AG04450 (cell line): Measurements from ENCODE around the gene INPP5A. TPM values are rescaled to one million over a fixed set of nuclear protein-coding genes. Genes with fewer than 3 reads are reported as not detected.

Experiments
- CTCF ChIA-PET: fragments of 300-600, 350-600 bp; formaldehyde crosslinking; extraction: SDS; loops from one replicate; lab custom pipeline; 2022; ENCODE audit warnings: antibody characterized with exemption, inconsistent platforms; lab: Charles Lee
- POLR2A ChIA-PET: fragments of 350-600 bp; formaldehyde crosslinking; extraction: SDS; loops from one replicate; lab custom pipeline; 2021; ENCODE audit warnings: antibody characterized with exemption, inconsistent platforms; lab: Yijun Ruan, JAX
- DNase-seq: peaks from one replicate; pipeline ENCODE4 v3.0.0-alpha.2; 2011; ENCODE audit warnings: low read depth, low spot score
- H3K27ac ChIP-seq: one replicate; pipeline ENCODE4 v1.5.1; 2012; ENCODE audit warnings: low read depth, low read length, control low read depth
- H3K27me3 ChIP-seq: one replicate; pipeline ENCODE4 v1.6.0; 2012; ENCODE audit warnings: low read length; ENCODE audit not compliant: control insufficient read depth, insufficient read depth
- H3K4me3 ChIP-seq: 2 replicates; pipeline ENCODE4 v1.5.1; 2011; ENCODE audit warnings: mild to moderate bottlenecking, low read depth, low read length, control low read depth
- H3K9me3 ChIP-seq: 2 replicates; pipeline ENCODE4 v1.5.1; 2012; ENCODE audit warnings: low read length; ENCODE audit not compliant: control insufficient read depth, insufficient read depth
- polyA plus RNA-seq: library from polyadenylated mRNA; depleted of rRNA; stranded (reverse); fragments of >200 nt; gene quantifications from 2 replicates; pipeline ENCODE4 v1.2.3, GENCODE V29; 2011
- TF ChIP-seq, protein P1 (sequence below): IDR thresholded peaks from 2 replicates; pipeline ENCODE4 v1.5.1; 2011; ENCODE audit warnings: low read depth, low read length, control low read depth, inconsistent platforms

INPP5A gene
- polyA plus RNA-seq, 1 experiment, result 22.5 TPM

DNA sequence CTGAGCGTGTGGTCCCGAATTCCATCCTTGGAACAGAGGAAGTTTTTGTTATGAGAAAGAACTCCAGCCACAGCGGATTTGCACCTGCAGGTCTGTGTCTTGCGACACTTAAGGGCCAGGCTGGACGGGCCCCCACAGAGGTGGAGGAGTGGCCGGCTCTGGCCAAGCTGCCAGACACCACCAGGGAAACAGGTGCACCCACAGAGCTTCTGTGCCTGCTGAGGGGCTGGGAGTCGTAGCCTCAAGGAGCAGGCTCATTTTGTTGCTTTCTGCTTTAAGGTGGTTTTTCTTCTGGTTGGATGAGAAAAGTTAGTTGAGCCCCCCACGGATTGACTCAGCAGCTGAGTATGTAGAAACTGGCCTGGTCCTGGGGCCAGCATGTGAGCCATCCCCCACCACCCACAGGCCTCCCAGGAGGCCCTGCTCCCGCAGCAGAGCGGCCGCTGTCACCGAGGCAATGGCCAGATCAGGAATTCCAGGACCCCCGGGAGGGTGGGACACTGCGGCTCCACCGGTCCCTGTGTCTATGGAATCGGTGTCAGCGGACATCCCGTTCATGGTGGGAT lies 206.4 kb downstream of the INPP5A start:
- Histone ChIP-seq H3K4me3 (no peak overlapping the region), H3K9me3 (no peaks in the 10 kb centered on the region; the same call in 1 of the 2 replicates), H3K27ac (no peak overlapping the region), H3K27me3 (no peaks in the 10 kb centered on the region)
- DNase-seq, result no peak
- POLR2A ChIA-PET, result no interaction called here
- CTCF ChIA-PET, result no interaction called here
- TF ChIP-seq, protein P1, sequence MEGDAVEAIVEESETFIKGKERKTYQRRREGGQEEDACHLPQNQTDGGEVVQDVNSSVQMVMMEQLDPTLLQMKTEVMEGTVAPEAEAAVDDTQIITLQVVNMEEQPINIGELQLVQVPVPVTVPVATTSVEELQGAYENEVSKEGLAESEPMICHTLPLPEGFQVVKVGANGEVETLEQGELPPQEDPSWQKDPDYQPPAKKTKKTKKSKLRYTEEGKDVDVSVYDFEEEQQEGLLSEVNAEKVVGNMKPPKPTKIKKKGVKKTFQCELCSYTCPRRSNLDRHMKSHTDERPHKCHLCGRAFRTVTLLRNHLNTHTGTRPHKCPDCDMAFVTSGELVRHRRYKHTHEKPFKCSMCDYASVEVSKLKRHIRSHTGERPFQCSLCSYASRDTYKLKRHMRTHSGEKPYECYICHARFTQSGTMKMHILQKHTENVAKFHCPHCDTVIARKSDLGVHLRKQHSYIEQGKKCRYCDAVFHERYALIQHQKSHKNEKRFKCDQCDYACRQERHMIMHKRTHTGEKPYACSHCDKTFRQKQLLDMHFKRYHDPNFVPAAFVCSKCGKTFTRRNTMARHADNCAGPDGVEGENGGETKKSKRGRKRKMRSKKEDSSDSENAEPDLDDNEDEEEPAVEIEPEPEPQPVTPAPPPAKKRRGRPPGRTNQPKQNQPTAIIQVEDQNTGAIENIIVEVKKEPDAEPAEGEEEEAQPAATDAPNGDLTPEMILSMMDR, result no peak

DNA sequence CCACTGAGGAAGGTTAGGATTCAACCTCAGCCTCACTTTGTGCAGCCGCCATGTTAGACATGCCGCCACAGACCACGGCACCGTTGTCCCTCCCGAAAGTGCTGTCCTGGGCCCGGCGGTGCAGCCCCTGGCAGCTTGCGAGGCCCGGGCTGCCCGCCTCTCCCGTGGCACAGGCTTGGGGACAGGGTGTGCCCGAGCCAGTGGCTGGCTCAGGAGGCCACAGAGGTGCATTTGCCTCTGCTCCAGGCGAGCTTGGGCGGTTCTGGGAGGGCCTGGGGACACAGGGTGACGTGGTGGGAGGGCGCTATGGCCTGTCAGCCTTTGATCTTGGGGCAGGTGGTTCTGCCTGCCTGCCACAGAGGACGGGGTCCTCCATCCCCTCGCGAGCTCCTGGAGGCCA lies 207.3 kb downstream of the INPP5A start:
- no peaks in the 10 kb centered on the region for H3K27me3 ChIP-seq
- no peaks in the 10 kb centered on the region; the same call in 1 of the 2 replicates for H3K9me3 ChIP-seq
- DNase-seq, result no peak
- CTCF ChIA-PET, result no interaction called here
- H3K27ac ChIP-seq, result no peak overlapping the region
- POLR2A ChIA-PET, result no interaction called here
- TF ChIP-seq, protein P1, result no peak
- no peak overlapping the region for H3K4me3 ChIP-seq

DNA sequence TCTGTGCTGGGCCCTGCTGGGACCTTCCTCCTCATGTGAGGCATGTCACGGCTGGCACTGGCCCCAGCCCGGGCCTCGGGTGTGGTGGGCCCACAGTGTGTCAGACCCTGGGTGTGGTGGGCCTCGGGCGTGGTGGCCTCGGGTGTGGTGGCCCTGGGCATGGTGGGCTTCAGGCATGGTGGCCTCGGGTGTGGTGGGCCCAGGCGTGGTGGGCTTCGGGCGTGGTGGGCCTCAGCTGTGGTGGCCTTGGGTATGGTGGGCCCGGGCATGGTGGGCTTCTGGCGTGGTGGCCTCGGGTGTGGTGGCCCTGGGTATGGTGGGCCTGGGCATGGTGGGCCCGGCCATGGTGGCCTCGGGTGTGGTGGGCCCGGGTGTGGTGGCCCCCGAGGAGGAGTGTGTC lies 207.9 kb downstream of the INPP5A start:
- no peaks in the 10 kb centered on the region for H3K27me3 ChIP-seq
- ChIA-PET CTCF (no interaction called here), POLR2A (no interaction called here)
- no peak overlapping the region for H3K4me3 ChIP-seq
- H3K27ac ChIP-seq, result no peak overlapping the region
- no peaks in the 10 kb centered on the region; the same call in 1 of the 2 replicates for H3K9me3 ChIP-seq
- TF ChIP-seq, protein P1, result no peak
- no peak for DNase-seq

DNA sequence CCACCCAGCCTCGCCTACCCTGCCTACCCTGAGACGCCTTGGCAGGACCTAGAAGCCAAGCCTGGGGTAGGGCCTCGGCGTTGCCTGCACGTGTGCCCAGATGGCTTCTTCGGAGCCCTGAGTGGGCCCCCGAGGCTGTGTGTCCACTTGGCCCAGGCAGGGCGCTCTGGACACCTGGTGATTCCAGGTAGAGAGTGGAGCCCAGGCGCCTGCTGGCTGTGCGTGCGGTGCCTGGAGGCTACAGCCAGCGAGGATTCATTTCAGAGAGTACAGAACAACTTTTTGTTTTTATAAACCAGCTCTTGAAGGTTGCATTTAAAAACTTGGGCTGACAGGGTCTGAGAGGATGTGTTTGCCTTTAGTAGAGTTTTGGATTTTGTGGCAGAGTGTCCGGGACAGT lies 208.4 kb downstream of the INPP5A start:
- TF ChIP-seq, protein P1, result no peak
- Histone ChIP-seq H3K27me3 (no peaks in the 10 kb centered on the region), H3K27ac (no peak overlapping the region), H3K9me3 (no peaks in the 10 kb centered on the region; the same call in 1 of the 2 replicates), H3K4me3 (no peak overlapping the region)
- no peak for DNase-seq
- ChIA-PET POLR2A (no interaction called here), CTCF (no interaction called here)

DNA sequence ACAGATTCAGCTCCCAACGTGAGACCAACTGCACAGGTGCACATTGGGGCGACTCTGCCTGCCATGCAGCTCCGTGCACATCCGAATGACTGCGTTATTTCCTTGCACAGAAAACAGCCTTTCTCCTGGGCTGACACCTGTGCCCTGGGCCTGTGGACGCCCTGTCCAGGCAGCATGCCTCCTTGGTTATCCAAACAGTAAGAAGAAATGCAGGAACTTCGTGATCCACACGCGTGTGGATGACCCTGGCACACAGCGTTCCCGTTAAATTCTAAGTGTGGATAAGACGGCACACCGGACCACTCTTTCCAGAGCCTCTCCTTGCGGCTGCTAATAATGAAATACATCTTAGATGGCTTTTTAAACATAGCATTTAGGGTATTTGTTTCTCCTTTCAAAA lies 208.8 kb downstream of the INPP5A start:
- TF ChIP-seq, protein P1, result no peak
- ChIA-PET CTCF (no interaction called here), POLR2A (no interaction called here)

More for the DNA sequence above, 208.8 kb downstream of the INPP5A start:
- H3K27me3 ChIP-seq, result no peaks in the 10 kb centered on the region
- DNase-seq, result no peak
- no peak overlapping the region for H3K27ac ChIP-seq
- no peak overlapping the region for H3K4me3 ChIP-seq
- H3K9me3 ChIP-seq, result no peaks in the 10 kb centered on the region; the same call in 1 of the 2 replicates
